LNCAP (cell line): ENCODE results near the gene BHLHE23.

ENCODE experiments used
- TF ChIP-seq, protein P1 (sequence below): fragments of 450-650 bp; IDR thresholded peaks from 2 replicates; pipeline ENCODE4 v1.5.1; 2017; ENCODE audit warnings: mild to moderate bottlenecking

BHLHE23 gene

DNA sequence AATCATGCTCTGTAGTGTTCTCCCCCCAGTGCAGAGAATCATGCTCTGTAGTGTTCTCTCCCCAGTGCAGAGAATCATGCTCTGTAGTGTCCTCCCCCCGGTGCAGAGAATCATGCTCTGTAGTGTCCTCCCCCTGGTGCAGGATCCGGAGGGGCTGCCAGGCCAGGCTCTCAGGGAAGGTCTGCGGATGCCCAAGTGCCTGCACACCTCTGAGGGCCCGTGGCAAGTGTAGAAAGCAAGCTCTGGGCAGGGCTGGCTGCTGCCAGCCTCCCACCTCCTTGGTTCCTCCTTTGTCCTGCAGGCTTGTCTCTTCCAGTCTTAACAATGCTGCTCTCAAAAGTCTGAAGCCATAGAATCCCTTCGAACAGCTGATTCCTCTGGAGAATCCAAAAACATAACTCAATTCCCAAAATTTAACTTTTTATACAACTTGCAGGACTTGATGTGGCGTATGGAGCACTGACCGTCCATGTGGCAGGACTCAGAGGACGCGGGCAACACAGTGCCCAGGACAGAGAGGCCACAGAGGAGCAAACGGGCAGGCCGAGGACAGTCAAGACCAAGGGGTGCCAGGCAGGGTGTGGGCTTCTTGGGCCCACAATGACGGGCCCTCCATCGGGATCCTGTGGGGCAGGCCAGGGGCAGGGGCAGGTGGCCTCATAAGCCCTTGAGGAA is 44.6 kb upstream of the BHLHE23 start:
- TF ChIP-seq, protein P1, sequence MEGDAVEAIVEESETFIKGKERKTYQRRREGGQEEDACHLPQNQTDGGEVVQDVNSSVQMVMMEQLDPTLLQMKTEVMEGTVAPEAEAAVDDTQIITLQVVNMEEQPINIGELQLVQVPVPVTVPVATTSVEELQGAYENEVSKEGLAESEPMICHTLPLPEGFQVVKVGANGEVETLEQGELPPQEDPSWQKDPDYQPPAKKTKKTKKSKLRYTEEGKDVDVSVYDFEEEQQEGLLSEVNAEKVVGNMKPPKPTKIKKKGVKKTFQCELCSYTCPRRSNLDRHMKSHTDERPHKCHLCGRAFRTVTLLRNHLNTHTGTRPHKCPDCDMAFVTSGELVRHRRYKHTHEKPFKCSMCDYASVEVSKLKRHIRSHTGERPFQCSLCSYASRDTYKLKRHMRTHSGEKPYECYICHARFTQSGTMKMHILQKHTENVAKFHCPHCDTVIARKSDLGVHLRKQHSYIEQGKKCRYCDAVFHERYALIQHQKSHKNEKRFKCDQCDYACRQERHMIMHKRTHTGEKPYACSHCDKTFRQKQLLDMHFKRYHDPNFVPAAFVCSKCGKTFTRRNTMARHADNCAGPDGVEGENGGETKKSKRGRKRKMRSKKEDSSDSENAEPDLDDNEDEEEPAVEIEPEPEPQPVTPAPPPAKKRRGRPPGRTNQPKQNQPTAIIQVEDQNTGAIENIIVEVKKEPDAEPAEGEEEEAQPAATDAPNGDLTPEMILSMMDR = no peak

DNA sequence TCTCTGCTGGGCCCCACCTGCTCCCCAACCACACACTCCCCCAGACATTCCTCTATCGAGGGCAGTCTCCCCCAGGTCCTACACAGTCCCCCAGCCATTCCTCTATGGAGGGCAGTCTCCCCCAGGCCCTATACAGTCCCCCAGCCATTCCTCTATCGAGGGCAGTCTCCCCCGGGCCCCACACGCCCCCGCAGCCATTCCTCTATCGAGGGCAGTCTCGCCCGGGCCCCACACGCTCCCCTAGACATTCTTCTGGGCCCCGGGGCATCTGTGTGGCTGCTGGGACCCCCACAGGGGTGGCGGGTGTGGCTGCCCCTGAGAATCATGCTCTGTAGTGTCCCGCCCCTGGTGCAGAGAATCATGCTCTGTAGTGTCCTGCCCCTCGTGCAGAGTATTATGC is 43.6 kb upstream of the BHLHE23 start:
- TF ChIP-seq, protein P1 = no peak

DNA sequence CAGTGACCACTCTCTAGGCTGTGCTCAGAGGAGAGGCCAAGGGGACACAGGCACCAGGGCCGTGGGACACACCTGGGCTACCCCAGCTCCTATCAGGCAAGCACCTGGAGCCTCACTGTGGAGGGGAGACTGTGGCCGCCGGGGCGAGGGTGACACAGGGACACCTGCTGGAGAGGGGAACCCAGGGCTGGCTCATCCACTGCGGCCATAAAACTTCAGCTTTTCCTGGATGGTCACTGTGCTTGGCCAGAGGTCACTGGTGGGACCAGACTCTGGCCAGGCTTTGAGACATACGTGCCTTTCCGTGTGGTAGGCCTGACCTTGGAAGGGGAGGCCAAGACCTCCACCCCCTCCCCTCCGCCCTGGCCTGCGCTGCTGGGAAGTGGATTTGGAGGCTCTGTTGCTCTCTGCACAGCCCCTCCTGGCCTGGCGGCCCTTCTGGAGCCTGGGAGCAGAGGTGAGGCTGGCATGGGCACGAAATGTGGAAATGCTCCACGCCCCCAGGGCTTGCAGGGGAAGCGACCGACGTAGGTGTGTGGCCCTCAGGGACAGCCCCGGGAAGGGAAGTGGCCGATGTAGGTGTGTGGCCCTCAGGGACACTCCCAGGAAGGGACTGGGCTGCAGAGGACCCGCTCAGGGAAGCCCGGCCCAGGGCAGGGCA is 42.9 kb upstream of the BHLHE23 start:
- TF ChIP-seq, protein P1 = no peak

DNA sequence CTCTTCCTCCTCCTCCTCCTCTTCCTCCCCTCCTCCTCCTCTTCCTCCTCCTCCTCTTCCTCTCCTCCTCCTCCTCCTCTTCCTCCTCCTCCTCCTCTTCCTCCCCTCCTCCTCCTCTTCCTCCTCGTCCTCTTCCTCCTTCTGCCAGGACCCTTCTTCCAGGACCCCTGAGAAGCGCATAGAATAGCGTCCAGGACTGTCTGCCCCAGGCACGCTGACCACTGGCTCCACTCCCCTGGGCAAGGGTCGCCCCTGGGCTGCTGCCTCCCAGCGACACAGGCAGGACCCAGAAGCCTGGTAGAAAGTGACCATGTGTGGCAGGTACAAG is 42.4 kb upstream of the BHLHE23 start:
- TF ChIP-seq, protein P1 = no peak

DNA sequence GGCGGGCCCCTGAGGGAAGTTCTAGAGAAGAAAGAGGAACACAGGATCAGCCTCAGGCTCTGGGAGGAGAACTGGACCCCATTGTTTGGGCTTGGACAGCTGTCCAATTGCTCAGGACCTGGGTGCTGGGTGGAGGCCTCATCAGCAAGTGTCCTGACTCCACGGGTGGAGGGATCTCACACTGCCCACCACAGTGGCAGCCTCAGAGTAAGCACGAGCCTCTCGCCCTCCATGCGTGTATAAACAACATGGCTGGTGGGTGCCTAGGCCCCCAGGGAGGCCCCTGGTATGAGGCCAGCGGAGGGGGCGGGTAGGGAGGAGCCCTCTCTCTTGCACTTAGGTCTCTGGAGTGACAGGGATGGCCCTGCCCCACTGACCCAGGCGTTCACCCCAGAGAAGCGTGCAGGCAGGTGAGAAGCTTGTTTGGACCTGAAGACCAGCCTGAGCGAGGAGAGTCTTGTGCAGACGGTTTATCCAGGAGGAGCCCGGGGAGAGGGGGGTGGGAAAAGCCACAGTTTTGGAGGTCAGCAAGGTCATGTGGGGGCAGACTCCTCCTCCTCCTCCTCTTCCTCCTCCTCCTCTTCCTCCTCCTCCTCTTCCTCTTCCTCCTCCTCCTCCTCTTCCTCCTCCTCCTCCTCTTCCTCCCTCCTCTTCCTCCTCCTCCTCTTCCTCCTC is 41.9 kb upstream of the BHLHE23 start:
- TF ChIP-seq, protein P1 = no peak

DNA sequence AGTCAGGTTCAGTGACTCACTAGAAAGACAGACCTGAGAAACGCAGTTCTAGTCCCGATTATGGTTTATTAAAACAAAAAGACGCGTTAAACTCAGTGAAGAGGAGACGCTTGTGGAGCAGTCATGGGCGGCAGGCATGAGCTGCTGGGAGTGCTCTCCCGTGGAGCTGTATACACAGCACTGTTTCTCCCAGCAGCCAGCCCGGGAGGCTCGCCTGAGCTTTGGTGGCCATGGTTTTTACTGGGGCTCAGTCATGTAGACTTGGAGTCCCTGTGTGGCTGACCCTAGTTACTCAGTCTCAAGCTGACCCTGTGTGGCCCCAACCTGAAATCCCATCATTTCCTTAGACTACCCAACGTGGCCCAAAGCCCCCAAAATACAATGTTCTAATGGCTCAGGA is 41.2 kb upstream of the BHLHE23 start:
- TF ChIP-seq, protein P1 = no peak

DNA sequence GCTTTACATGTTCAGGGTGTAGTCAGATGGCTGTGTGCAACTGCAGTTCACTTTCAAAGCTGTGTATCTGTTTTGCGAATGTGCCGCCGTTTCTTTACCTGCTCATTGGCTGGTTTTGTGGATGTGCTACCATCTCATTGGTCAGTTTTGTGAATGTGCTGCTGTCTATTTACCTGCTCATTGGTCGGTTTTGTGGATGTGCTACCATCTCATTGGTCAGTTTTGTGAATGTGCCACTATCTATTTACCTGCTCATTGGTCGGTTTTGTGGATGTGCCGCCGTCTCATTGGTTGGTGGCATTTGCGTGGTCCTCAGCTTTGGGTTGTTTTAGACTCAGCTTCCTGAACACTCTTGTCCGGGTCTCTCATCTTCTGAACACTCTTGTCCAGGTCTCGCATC is 40.5 kb upstream of the BHLHE23 start:
- TF ChIP-seq, protein P1 = no peak
